Colonic mucosa (tissue), 4 donors: Measurements from ENCODE around the gene C11orf16. TPM values are rescaled to one million over a fixed set of nuclear protein-coding genes. Genes with fewer than 3 reads are reported as not detected.
"Not testable (repeated sequence)": the region's sequence is repeated elsewhere in the genome, so short reads cannot be mapped to it uniquely, and the experiment has no call there.

Experiments used
- DNase-seq: peaks from one replicate; pipeline ENCODE4 v3.0.0-alpha.2; 2020
- H3K27ac ChIP-seq: fragments of 200-600 bp; one replicate; pipeline ENCODE4 v1.8.0; 2021
- H3K27me3 ChIP-seq: fragments of 200-600 bp; one replicate; pipeline ENCODE4 v1.8.0; 2021
- H3K36me3 ChIP-seq: fragments of 200-600 bp; one replicate; pipeline ENCODE4 v1.8.0; 2021
- H3K4me1 ChIP-seq: fragments of 200-600 bp; one replicate; pipeline ENCODE4 v1.8.0; 2021; ENCODE audit warnings: mild to moderate bottlenecking
- H3K4me3 ChIP-seq: fragments of 200-600 bp; one replicate; pipeline ENCODE4 v1.8.0; 2021
- H3K9ac ChIP-seq, 2 donors: one replicate each; pipeline ENCODE4 v1.7.0; 2013; ENCODE audit warnings: control low read depth in 2 of 2, low read depth in 2 of 2, low read length in 2 of 2
- H3K9me3 ChIP-seq: fragments of 200-600 bp; one replicate; pipeline ENCODE4 v1.8.0; 2021
- CTCF ChIP-seq: fragments of 200-600 bp; IDR thresholded peaks from one replicate; pipeline ENCODE4 v1.8.0; 2022; ENCODE audit warnings: antibody characterized with exemption, mild to moderate bottlenecking
- intact Hi-C: fragments of 100-400 bp; cut with DNase I; formaldehyde crosslinking; loops from one replicate; pipeline ENCODE4 v1.14.1; 2022
- total RNA-seq, 2 donors: library from RNA; stranded (reverse); fragmentation: NEBNext Ultra II Directional in 1 of 2; extraction: Animal tissue kit (Norgen Biotek cat#: 25700) in 1 of 2; gene quantifications; one replicate each; pipeline ENCODE4 v1.2.1, GENCODE V29; 2021
- donor health status: healthy.
- donor health status: DM: no; HTN: no; CAD: no.
- donor health status: DM: no; HTN: no; CAD: no.

Gene C11orf16
- total RNA-seq, 2 donors from 2014 or later: not detected

- no peak overlapping the region for H3K4me3 ChIP-seq
- no peak overlapping the region for H3K9ac ChIP-seq
- H3K27me3 ChIP-seq: no peaks in the 10 kb centered on the region
- H3K4me1 ChIP-seq: no peaks in the 10 kb centered on the region
- no peaks in the 10 kb centered on the region for H3K36me3 ChIP-seq
- intact Hi-C loops: no loop called here
- H3K27ac ChIP-seq: no peak overlapping the region
- H3K9me3 ChIP-seq: no peaks in the 10 kb centered on the region
- TF ChIP-seq CTCF: no peak
- no peak for DNase-seq
Observed at GRCh38 chr11:8947230-8947943, 14.6 kb upstream of the C11orf16 start.

- intact Hi-C loops: no loop called here
- no peak for TF ChIP-seq CTCF
- Histone ChIP-seq H3K9me3 (no peaks in the 10 kb centered on the region), H3K9ac (no peak within 1 kb of the TSS), H3K27ac (no peak within 1 kb of the TSS), H3K4me3 (no peak within 1 kb of the TSS), H3K36me3 (no peaks in the 10 kb centered on the region), H3K27me3 (no peaks in the 10 kb centered on the region), H3K4me1 (no peaks in the 10 kb centered on the region)
- DNase-seq: no peak
Observed at GRCh38 chr11:8942518-8943066, 9.8 kb upstream of the C11orf16 start, which contains the start of gene ASCL3. ASCL3 (minus strand) TSS chr11:8943016; CDS start chr11:8938161, 4,855 bp downstream.

DNA sequence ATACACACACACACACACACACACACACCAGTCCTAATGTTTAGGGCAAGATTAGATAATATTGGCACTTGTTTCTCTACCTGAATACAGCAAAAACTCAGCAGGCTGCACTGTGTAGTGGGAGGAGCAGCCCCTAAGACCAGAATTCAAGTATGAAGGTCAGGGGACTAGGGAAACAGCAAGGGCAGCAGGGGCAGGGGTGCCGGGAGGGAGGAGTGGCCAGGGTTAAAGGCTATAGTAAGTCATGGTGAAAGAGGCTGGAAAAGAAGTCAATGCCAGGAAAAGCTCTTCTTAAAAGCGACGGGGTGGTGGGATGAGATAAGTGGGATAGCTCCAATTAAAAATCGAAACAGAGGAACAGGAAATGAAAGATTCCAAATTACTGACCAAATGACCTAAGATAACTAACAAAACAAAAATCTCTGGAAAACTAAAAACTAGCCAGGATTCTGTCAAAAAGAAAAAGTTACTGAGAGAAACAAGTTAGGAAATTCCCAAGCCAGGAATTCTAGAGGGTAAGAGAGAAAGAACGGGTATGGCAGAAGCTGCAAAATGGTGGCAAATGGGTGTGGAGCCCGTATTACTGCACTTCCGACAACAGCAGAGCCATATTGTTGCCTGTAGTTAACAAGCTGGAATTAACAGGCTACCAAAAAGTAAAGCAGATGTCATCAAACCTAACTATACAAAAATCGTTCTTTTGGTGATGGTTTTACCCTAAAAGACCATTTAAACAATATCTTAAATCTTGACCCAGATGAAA lies 8.8 kb upstream of the C11orf16 start:
- Histone ChIP-seq H3K27me3 (no peaks in the 10 kb centered on the region), H3K4me3 (no peak overlapping the region), H3K9me3 (no peaks in the 10 kb centered on the region), H3K4me1 (no peaks in the 10 kb centered on the region), H3K36me3 (no peaks in the 10 kb centered on the region), H3K9ac (no peak overlapping the region), H3K27ac (no peak overlapping the region)
- TF ChIP-seq CTCF: no peak
- DNase-seq: no peak
- intact Hi-C loops: no loop called here

- Histone ChIP-seq H3K9me3 (no peaks in the 10 kb centered on the region), H3K36me3 (no peaks in the 10 kb centered on the region), H3K27me3 (no peaks in the 10 kb centered on the region), H3K27ac (no peak overlapping the region), H3K4me1 (no peaks in the 10 kb centered on the region), H3K9ac (no peak overlapping the region), H3K4me3 (no peak overlapping the region)
- no peak for DNase-seq
- no peak for TF ChIP-seq CTCF
- intact Hi-C loops: no loop called here
Observed at GRCh38 chr11:8937659-8938058, 4.9 kb upstream of the C11orf16 start.

GRCh38 chr11:8937159-8937558 lies 4.4 kb upstream of the C11orf16 start:
- Histone ChIP-seq H3K4me1 (no peaks in the 10 kb centered on the region), H3K27ac (no peak overlapping the region), H3K9me3 (no peaks in the 10 kb centered on the region), H3K36me3 (no peaks in the 10 kb centered on the region), H3K27me3 (no peaks in the 10 kb centered on the region), H3K4me3 (no peak overlapping the region), H3K9ac (no peak overlapping the region)
- no peak for TF ChIP-seq CTCF
- intact Hi-C loops: no loop called here
- no peak for DNase-seq

DNA sequence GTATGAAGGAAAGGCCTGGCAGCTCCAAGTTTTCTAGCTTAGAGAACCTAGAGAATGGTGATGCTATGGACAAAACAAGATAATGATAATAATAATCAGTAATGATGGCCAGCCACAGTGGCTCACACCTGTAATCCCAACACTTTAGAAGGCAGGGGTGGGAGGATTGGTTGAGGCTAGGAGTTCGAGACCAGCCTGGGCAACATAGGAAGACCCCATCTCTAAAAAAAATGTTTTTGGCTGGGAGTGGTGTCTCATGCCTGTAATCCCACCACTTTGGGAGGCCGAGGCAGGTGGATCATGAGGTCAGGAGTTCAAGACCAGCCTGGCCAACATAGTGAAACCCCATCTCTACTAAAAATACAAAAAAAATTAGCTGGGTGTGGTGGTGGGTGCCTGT lies 3.0 kb upstream of the C11orf16 start:
- H3K4me1 ChIP-seq, H3K9ac ChIP-seq, DNase-seq, H3K27ac ChIP-seq, H3K4me3 ChIP-seq, H3K9me3 ChIP-seq, H3K27me3 ChIP-seq, intact Hi-C loops, H3K36me3 ChIP-seq: not testable (repeated sequence)
